K562 (cell line): ENCODE results near the gene CPED1. TPM values are rescaled to one million over a fixed set of nuclear protein-coding genes. Genes with fewer than 3 reads are reported as not detected.

Experiments used
- ATAC-seq: fragments of 200-7000 bp; cut with Tn5 transposase; 3 replicates; pipeline ENCODE4 v1.9.1; 2020; ENCODE audit warnings: moderate library complexity
- BruUV-seq: library from RNA; stranded (reverse); fragments of 400-500 nt; replicated peaks from 2 replicates; lab custom pipeline; 2021; lab: Mats Ljungman, UMichigan
- CTCF ChIA-PET: fragments of 300-600 bp; formaldehyde crosslinking; extraction: SDS; loops from one replicate; lab custom pipeline; 2021; ENCODE audit warnings: low intra/inter-chr PET ratio; lab: Yijun Ruan, JAX
- POLR2A ChIA-PET: fragments of 300-600, 350-650 bp; sonication (Branson Sonifier 250); formaldehyde crosslinking; extraction: SDS; loops from one replicate; lab custom pipeline; 2021; ENCODE audit warnings: antibody characterized with exemption, inconsistent platforms; lab: Yijun Ruan, JAX
- DNase-seq, 4 experiments: peaks; one replicate each; pipeline versions ENCODE4 v3.0.0 to v3.0.0-alpha.2; 2011 to 2018; ENCODE audit warnings: low spot score in 3 of 4, mixed read lengths in 3 of 4; ENCODE audit errors: extremely low read depth in 1 of 4
- FAIRE-seq: peaks from 2 replicates; lab custom pipeline; 2011; peaks lifted over from hg19 to GRCh38; lab: Jason Lieb, UNC
- H2AFZ ChIP-seq: 2 replicates; pipeline ENCODE4 v1.6.0; 2011; ENCODE audit warnings: low read depth, low read length, control low read depth, inconsistent platforms
- H3K27ac ChIP-seq: fragments of 200-600 bp; 3 replicates; pipeline ENCODE4 v1.8.0; 2011; ENCODE audit warnings: low read depth, mild to moderate bottlenecking, control low read depth, inconsistent platforms, low read length, moderate library complexity, mixed read lengths; ENCODE audit errors: extremely low read depth
- H3K27me3 ChIP-seq, 2 experiments: fragments of 300-600 bp in 1 of 2; 2 replicates in 1 of 2; 3 replicates in 1 of 2; pipeline versions ENCODE4 v1.6.0 to v1.8.0; 2011; ENCODE audit warnings: inconsistent platforms in 2 of 2, low read length in 2 of 2, mild to moderate bottlenecking in 1 of 2, mixed read lengths in 1 of 2, moderate library complexity in 1 of 2; ENCODE audit not compliant: control insufficient read depth in 2 of 2, insufficient read depth in 2 of 2
- H3K36me3 ChIP-seq: fragments of 300-600 bp; 3 replicates; pipeline ENCODE4 v1.8.0; 2011; ENCODE audit warnings: mild to moderate bottlenecking, low read length, inconsistent platforms; ENCODE audit not compliant: control insufficient read depth, insufficient read depth
- H3K4me1 ChIP-seq, 2 experiments: fragments of 200-600 bp in 1 of 2; replicated peaks in 1 of 2; 2 replicates in 1 of 2; 3 replicates in 1 of 2; pipeline versions ENCODE4 v1.5.1 to v1.8.0; 2011; ENCODE audit warnings: inconsistent platforms in 2 of 2, low read length in 2 of 2, mild to moderate bottlenecking in 1 of 2, mixed read lengths in 1 of 2, moderate library complexity in 1 of 2; ENCODE audit not compliant: control insufficient read depth in 2 of 2, insufficient read depth in 2 of 2
- H3K4me2 ChIP-seq: 2 replicates; pipeline ENCODE4 v1.6.1; 2011; ENCODE audit warnings: low read length, control low read depth, inconsistent platforms, mixed read lengths; ENCODE audit not compliant: insufficient read depth
- H3K4me3 ChIP-seq: fragments of 200-600 bp; sonication (generic), shearing (Covaris generic); 2 replicates; pipeline ENCODE4 v1.5.1; 2016; ENCODE audit warnings: control low read depth, inconsistent platforms
- H3K79me2 ChIP-seq: fragments of 200-600 bp; 3 replicates; pipeline ENCODE4 v1.8.0; 2011; ENCODE audit warnings: low read length, inconsistent platforms; ENCODE audit not compliant: control insufficient read depth, insufficient read depth
- H3K9ac ChIP-seq, 2 experiments: 2 replicates each; pipeline versions ENCODE4 v1.6.0 to v1.6.1; 2011; ENCODE audit warnings: low read depth in 2 of 2, low read length in 2 of 2, control low read depth in 1 of 2, inconsistent platforms in 1 of 2, mild to moderate bottlenecking in 1 of 2, mixed read lengths in 1 of 2; ENCODE audit not compliant: insufficient read depth in 1 of 2
- H3K9me1 ChIP-seq: one replicate; pipeline ENCODE4 v1.6.0; 2011; ENCODE audit warnings: inconsistent platforms, mild to moderate bottlenecking, low read length, moderate library complexity; ENCODE audit not compliant: control insufficient read depth, insufficient read depth
- H3K9me3 ChIP-seq: replicated peaks from 2 replicates; pipeline ENCODE4 v1.5.1; 2011; ENCODE audit warnings: low read depth, low read length, inconsistent platforms; ENCODE audit not compliant: control insufficient read depth, insufficient read depth
- H4K20me1 ChIP-seq: replicated peaks from 2 replicates; pipeline ENCODE4 v1.6.1; 2011; ENCODE audit warnings: low read length, inconsistent platforms, mixed read lengths; ENCODE audit not compliant: control insufficient read depth, insufficient read depth
- CCNT2 ChIP-seq: IDR thresholded peaks from 2 replicates; pipeline ENCODE4 v1.6.1; 2011; ENCODE audit warnings: borderline replicate concordance, low read depth, mild to moderate bottlenecking, moderate library complexity, mixed read lengths, low read length; ENCODE audit not compliant: insufficient read length; ENCODE audit errors: extremely low read depth
- CEBPG ChIP-seq, 3 experiments: fragments of 200-800 bp in 1 of 3; sonication (Bioruptor generic) in 1 of 3; sonication (generic) in 1 of 3; formaldehyde crosslinking in 1 of 3; IDR thresholded peaks in 2 of 3; conservative IDR thresholded peaks in 1 of 3; 2 replicates each; pipeline versions ENCODE4 v1.6.1 to v1.8.0; 2016 to 2022; ENCODE audit warnings: missing compliant biosample characterization in 2 of 3, missing genetic modification characterization in 2 of 3, mild to moderate bottlenecking in 1 of 3, missing genetic modification reagents in 1 of 3
- GATAD2A ChIP-seq: fragments of 450-650 bp; IDR thresholded peaks from 2 replicates; pipeline ENCODE4 v1.6.1; 2017
- NR1H2 ChIP-seq: sonication (generic); formaldehyde crosslinking; IDR thresholded peaks from 2 replicates; pipeline ENCODE4 v1.4.0; 2020; ENCODE audit warnings: mild to moderate bottlenecking, missing genetic modification reagents
- POLR2G ChIP-seq: fragments of 200-400 bp; formaldehyde crosslinking; IDR thresholded peaks from 2 replicates; pipeline ENCODE4 v1.6.1; 2017; ENCODE audit warnings: low read depth, mild to moderate bottlenecking, antibody characterized with exemption, low read length, moderate library complexity
- RBM22 ChIP-seq: fragments of 200-400 bp; formaldehyde crosslinking; IDR thresholded peaks from 2 replicates; pipeline ENCODE4 v1.6.1; 2018; ENCODE audit warnings: low read length, low read depth; ENCODE audit not compliant: poor library complexity, severe bottlenecking
- WGBS: fragments of 100-300 bp; shearing (Covaris generic); methylation state at CpG from one replicate; pipeline ENCODE4 v1.1.6; 2016; ENCODE audit warnings: low coverage, mixed read lengths; ENCODE audit not compliant: insufficient coverage; ENCODE audit errors: missing lambda C conversion rate; 5-methylcytosine and 5-hydroxymethylcytosine counted together
- in situ Hi-C: fragments of 300-500 bp; cut with MboI; formaldehyde crosslinking; loops from 4 replicates; pipeline ENCODE4 v1.15.0; 2018; ENCODE audit warnings: inconsistent platforms, mixed read lengths
- intact Hi-C: fragments of 100-400 bp; cut with micrococcal nuclease; formaldehyde crosslinking; loops from 2 replicates; pipeline ENCODE4 v1.14.2; 2022
- polyA plus RNA-seq, 8 experiments: library from polyadenylated mRNA; depleted of rRNA in 4 of 8; stranded (reverse) in 5 of 8; unstranded in 3 of 8; fragments of >200 nt; fragmentation: Nextera tagmentation in 2 of 8; fragmentation: Illumina TruSeq in 1 of 8; extraction: Ambion mirVana in 2 of 8; extraction: Trizol in 1 of 8; gene quantifications; 2 replicates each; pipeline versions ENCODE4 v1.2.1 to v1.2.3, GENCODE V29; 2011 to 2014; ENCODE audit warnings: inconsistent platforms in 1 of 8, missing spikeins in 1 of 8
- total RNA-seq, 7 experiments: library from RNA; depleted of rRNA in 6 of 7; stranded (reverse); fragments of >200 nt in 6 of 7; fragmentation: Illumina TruSeq in 2 of 7; extraction: Trizol in 2 of 7; gene quantifications; 2 replicates each; pipeline versions ENCODE4 v1.2.1 to v1.2.3, GENCODE V29; 2011 to 2021; ENCODE audit warnings: low replicate concordance in 1 of 7

The CPED1 gene
- total and polyA plus RNA-seq, 9 of the 15 experiments (the other 6 are each of a cell fraction or from before 2014, with no cell fraction given): 195 to 393 (median 290) TPM

GRCh38 chr7:121266307-121266894 is 277.9 kb downstream of the CPED1 start:
- H3K4me3 ChIP-seq: no peak overlapping the region
- H3K9ac ChIP-seq: no peak overlapping the region
- BruUV-seq: no TSS peak
- no peak overlapping the region for H2AFZ ChIP-seq
- H3K36me3 ChIP-seq: peaks cover 100% of the 10 kb centered on the region
- in situ Hi-C loops: no loop called here
- no peaks in the 10 kb centered on the region for H4K20me1 ChIP-seq
- DNase-seq (no peak), ATAC-seq (no peak), FAIRE-seq (no peak)
- no peak overlapping the region for H3K27ac ChIP-seq
- 93% methylated on average over 3 of the region's 3 CpGs for WGBS
- H3K9me3 ChIP-seq: no peaks in the 10 kb centered on the region
- no peaks in the 10 kb centered on the region for H3K4me1 ChIP-seq
- H3K27me3 ChIP-seq: no peaks in the 10 kb centered on the region
- H3K79me2 ChIP-seq: no peaks in the 10 kb centered on the region
- no peaks in the 10 kb centered on the region for H3K9me1 ChIP-seq
- intact Hi-C loops: no loop called here
- no peak overlapping the region for H3K4me2 ChIP-seq
- TF ChIP-seq NR1H2 (CRISPR knock-in tag): no peak
- peak; percentile 90 for TF ChIP-seq RBM22
- TF ChIP-seq POLR2G: peak; percentile 46; the same call in 1 of the 2 replicates
- CTCF ChIA-PET: no interaction called here
- POLR2A ChIA-PET: interaction anchor here (0.6 kb wide), 1 partner anchor 51 kb away, joined by 3 read pairs; no protein-coding TSS in a partner anchor

DNA sequence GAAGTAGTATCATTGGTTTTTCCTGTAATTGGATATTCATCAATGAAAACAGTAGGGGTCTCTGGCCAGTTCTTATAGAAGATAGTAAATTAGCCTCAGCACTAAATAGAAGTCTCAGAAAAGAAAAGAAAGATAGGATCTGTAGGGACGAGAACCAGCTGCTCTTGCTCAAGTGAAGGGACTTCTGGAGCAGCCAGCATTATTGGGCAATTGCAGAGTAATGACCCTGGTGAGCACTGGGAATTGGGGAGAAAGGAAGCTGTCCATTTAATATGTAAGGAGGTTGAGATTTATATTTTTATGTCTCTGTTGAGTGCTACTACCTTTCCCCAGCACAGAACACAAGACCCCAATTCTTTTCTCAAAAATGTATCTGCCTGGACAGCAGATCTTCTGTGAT is 279.1 kb downstream of the CPED1 start:
- no peak for ATAC-seq
- Histone ChIP-seq H4K20me1 (no peaks in the 10 kb centered on the region), H3K9me3 (no peaks in the 10 kb centered on the region), H3K27ac (no peak overlapping the region), H3K36me3 (peaks cover 100% of the 10 kb centered on the region), H3K9me1 (no peaks in the 10 kb centered on the region), H3K4me2 (no peak overlapping the region), H3K4me3 (no peak overlapping the region), H3K4me1 (no peaks in the 10 kb centered on the region), H3K79me2 (no peaks in the 10 kb centered on the region), H3K9ac (no peak overlapping the region), H3K27me3 (no peaks in the 10 kb centered on the region), H2AFZ (no peak overlapping the region)
- DNase-seq: no peak
- CTCF ChIA-PET: no interaction called here
- no peak for FAIRE-seq
- POLR2A ChIA-PET: interaction anchor here (1.5 kb wide), 1 partner anchor 11 kb away, joined by 3 read pairs; no protein-coding TSS in a partner anchor
- in situ Hi-C loops: no loop called here
- no TSS peak for BruUV-seq
- 72% methylated on average over 1 of the region's 1 CpG for WGBS
- intact Hi-C loops: no loop called here
- no peak for TF ChIP-seq CCNT2
- TF ChIP-seq CEBPG (CRISPR knock-in tag; IDR thresholded peaks at IDR 0.05): no peak
- peak in 1 of 2 experiments; percentile 18; a peak in 1 of 4 replicates for TF ChIP-seq CEBPG (tag; conservative IDR thresholded peaks at IDR 0.05 in 1 of 2, IDR thresholded peaks at IDR 0.05 in 1 of 2)
- TF ChIP-seq GATAD2A: no peak
